Testis (tissue), 3 donors: Measurements from ENCODE around the gene PTPRN2. TPM values are rescaled to one million over a fixed set of nuclear protein-coding genes. Genes with fewer than 3 reads are reported as not detected.

ENCODE experiments used
- DNase-seq: peaks from one replicate; pipeline ENCODE4 v3.0.0-alpha.2; 2019
- H3K27ac ChIP-seq, 2 donors: fragments of 200-600 bp; sonication (generic); one replicate each; pipeline ENCODE4 v1.5.1; 2019
- H3K27me3 ChIP-seq: fragments of 200-600 bp; sonication (generic); one replicate; pipeline ENCODE4 v1.5.1; 2019
- H3K36me3 ChIP-seq: fragments of 200-600 bp; sonication (generic); one replicate; pipeline ENCODE4 v1.5.1; 2017; ENCODE audit warnings: low read depth; ENCODE audit errors: missing control alignments
- H3K4me1 ChIP-seq: fragments of 200-600 bp; sonication (generic); one replicate; pipeline ENCODE4 v1.5.1; 2019
- H3K4me3 ChIP-seq, 2 donors: fragments of 200-600 bp; sonication (generic); one replicate each; pipeline ENCODE4 v1.5.1; 2017 to 2019
- H3K9me3 ChIP-seq: fragments of 200-600 bp; sonication (generic); one replicate; pipeline ENCODE4 v1.5.1; 2017
- POLR2A ChIP-seq: fragments of 450-650 bp; IDR thresholded peaks from one replicate; pipeline ENCODE4 v1.6.1; 2017; ENCODE audit warnings: antibody characterized with exemption, mild to moderate bottlenecking, moderate library complexity
- WGBS, 2 donors: methylation state at CpG; one replicate each; pipeline ENCODE4 v1.1.5; 2018; 5-methylcytosine and 5-hydroxymethylcytosine counted together
- intact Hi-C: fragments of 100-400 bp; cut with DNase I; formaldehyde crosslinking; loops from one replicate; pipeline ENCODE4 v1.15.1; 2023; ENCODE audit warnings: low total_unique reads
- polyA plus RNA-seq: library from polyadenylated mRNA; stranded (reverse); fragments of 350-450 nt; fragmentation: Illumina TruSeq; extraction: RNeasy Lipid Tissue Mini Kit (QIAGEN cat#74804); gene quantifications from one replicate; pipeline ENCODE4 v1.2.3, GENCODE V29; 2014; ENCODE audit warnings: low read depth, low replicate concordance; ENCODE audit not compliant: insufficient read depth
- total RNA-seq, 2 donors: library from RNA; depleted of rRNA; stranded (reverse); fragments of >200 nt; gene quantifications; one replicate each; pipeline ENCODE4 v1.2.3, GENCODE V29; 2016
- TF ChIP-seq, protein P1 (sequence below), 3 experiments: fragments of 450-650 bp in 2 of 3; fragments of 200-600 bp in 1 of 3; sonication (generic) in 1 of 3; IDR thresholded peaks; one replicate each; pipeline ENCODE4 v1.5.1; 2016 to 2019; ENCODE audit warnings: antibody characterized with exemption in 3 of 3, mild to moderate bottlenecking in 2 of 3, moderate library complexity in 1 of 3

Gene PTPRN2
- total and polyA plus RNA-seq, 3 donors from 2014 or later, result 9.3 to 10.8 (median 9.8) TPM

DNA sequence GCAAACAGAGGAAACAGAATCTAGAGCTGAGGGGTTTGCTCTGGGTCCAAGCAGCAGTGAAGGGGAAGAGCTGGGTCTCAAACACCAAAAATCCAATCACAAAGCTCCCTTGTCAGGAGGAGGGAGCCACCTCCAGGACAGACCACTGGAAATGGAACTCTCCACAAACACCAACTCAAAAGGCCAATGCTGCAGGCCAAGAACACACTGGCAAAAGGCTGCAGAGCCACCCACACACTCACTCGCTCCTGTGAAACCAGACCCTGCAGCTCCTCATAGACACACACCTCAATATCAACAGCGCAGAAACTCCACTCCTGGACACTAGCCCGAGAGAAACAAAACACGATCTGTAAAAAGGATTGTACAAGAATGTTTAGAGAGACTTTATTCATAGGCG lies 213.5 kb downstream of the PTPRN2 start:
- Histone ChIP-seq H3K9me3 (no peaks in the 10 kb centered on the region), H3K27ac (no peak overlapping the region), H3K27me3 (no peaks in the 10 kb centered on the region), H3K4me3 (no peak overlapping the region), H3K4me1 (no peaks in the 10 kb centered on the region), H3K36me3 (no peaks in the 10 kb centered on the region)
- intact Hi-C loops, result no loop called here
- DNase-seq, result no peak
- WGBS, 2 donors, result 70 to 72% methylated on average over 5 of the region's 5 CpGs
- TF ChIP-seq, protein P1, sequence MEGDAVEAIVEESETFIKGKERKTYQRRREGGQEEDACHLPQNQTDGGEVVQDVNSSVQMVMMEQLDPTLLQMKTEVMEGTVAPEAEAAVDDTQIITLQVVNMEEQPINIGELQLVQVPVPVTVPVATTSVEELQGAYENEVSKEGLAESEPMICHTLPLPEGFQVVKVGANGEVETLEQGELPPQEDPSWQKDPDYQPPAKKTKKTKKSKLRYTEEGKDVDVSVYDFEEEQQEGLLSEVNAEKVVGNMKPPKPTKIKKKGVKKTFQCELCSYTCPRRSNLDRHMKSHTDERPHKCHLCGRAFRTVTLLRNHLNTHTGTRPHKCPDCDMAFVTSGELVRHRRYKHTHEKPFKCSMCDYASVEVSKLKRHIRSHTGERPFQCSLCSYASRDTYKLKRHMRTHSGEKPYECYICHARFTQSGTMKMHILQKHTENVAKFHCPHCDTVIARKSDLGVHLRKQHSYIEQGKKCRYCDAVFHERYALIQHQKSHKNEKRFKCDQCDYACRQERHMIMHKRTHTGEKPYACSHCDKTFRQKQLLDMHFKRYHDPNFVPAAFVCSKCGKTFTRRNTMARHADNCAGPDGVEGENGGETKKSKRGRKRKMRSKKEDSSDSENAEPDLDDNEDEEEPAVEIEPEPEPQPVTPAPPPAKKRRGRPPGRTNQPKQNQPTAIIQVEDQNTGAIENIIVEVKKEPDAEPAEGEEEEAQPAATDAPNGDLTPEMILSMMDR (IDR thresholded peaks at IDR 0.05), result no peak
- no peak for TF ChIP-seq POLR2A

DNA sequence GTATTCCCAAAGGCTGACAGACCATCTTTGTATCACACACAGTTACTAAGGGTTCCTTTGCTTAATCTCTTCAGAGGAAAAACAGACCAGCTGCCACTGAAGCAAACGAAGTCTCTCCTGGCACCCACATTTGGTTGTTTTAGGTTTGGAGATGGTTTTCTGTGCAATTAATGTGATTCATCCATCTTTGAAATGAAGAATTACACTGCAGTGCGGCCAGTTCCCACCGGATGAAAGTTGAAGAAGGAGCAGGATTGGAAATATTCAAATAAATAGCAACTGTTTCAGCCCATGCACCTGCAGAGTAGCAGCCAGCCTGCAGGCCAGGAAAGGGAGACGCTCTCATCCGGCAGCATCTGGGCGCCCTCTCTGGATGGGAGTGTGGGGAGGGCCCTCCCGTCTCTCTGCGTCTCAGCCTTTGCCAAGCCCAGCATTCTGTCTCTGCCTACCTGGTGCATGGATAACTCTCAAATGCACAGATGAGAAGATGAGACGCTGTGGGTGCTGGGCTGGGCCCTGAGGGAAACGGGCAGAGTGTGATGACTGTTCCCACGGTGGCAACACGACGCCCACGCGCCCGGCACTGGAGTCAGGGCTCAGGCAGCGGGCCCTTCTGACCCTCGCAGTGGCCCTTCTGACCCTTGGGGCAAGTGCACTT lies 214.0 kb downstream of the PTPRN2 start:
- Histone ChIP-seq H3K27ac (no peak overlapping the region), H3K36me3 (no peaks in the 10 kb centered on the region), H3K4me3 (no peak overlapping the region), H3K9me3 (no peaks in the 10 kb centered on the region), H3K27me3 (no peaks in the 10 kb centered on the region), H3K4me1 (no peaks in the 10 kb centered on the region)
- TF ChIP-seq, protein P1 (IDR thresholded peaks at IDR 0.05), result no peak
- TF ChIP-seq POLR2A, result no peak
- intact Hi-C loops, result no loop called here
- 67 to 74% methylated on average over 18 of the region's 18 CpGs for whole genome bisulfite sequencing, 2 donors
- no peak for DNase-seq

DNA sequence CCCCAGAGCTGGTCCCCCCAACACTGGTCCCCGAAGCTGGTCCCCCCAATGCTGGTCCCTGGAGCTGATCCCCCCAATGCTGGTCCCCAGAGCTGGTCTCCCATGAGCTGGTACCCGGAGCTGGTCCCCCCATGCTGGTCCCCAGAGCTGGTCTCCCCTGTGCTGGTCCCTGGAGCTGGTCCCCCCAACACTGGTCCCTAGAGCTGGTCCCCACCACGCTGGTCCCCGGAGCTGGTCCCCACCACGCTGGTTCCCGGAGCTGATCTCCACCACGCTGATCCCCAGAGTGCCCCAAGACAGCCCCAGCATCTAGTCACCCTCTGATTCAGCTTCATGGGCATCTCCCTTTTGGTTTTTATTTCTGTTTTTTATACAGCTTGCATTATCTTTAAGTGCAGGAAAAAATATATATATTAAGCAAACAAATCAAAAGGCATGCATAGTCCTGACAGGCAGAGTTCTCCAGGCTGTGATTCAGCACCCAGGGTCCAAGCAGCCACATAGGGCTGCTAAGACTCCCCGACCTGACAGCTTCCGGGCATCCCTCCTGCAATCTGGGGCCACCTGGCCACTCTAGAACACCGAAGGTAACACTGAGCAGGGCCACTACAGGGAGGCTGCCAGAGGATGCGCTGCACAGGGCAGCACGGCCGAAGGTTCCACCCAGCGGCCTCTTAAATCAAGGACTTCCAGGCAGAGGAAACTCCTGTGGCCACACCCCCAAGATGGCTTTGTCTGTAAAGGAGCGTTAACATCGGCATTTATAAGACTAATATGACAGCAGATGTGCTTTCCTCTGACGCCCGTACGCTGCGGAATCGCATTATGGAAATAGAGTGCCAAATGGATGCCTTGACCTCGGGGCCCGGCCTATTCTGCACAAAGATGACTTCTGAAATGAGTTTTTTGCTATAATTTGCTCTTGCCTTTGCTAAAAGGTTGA lies 215.0 kb downstream of the PTPRN2 start:
- 79 to 80% methylated on average over 21 to 23 of the region's 23 CpGs for WGBS, 2 donors
- Histone ChIP-seq H3K36me3 (no peaks in the 10 kb centered on the region), H3K4me1 (no peaks in the 10 kb centered on the region), H3K27me3 (no peaks in the 10 kb centered on the region), H3K4me3 (no peak overlapping the region), H3K27ac (no peak overlapping the region), H3K9me3 (no peaks in the 10 kb centered on the region)
- DNase-seq, result no peak
- intact Hi-C loops, result no loop called here
- TF ChIP-seq, protein P1 (IDR thresholded peaks at IDR 0.05), result no peak
- TF ChIP-seq POLR2A, result no peak

DNA sequence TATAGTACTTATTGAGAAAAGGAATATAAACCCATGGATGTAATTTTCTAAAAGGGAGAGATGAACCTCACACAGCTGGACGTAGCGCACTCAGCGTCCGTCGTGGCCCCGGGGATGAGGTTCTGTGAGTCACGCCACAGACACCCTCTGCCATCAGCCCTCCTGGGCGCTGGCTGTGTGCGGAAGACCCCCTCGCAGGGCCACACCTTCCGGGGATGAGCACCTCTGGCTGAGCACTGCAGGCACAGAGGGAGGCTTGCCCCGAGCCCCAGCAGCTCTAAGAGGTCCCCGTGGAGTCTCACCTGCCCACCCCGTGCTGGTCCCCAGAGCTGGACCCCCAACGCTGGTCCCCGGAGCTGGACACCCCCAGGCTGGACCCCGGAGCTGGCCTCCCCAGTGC lies 215.8 kb downstream of the PTPRN2 start:
- intact Hi-C loops, result no loop called here
- WGBS, 2 donors, result 85 to 96% methylated on average over 12 to 16 of the region's 17 CpGs
- no peak for DNase-seq

More for the DNA sequence above, 215.8 kb downstream of the PTPRN2 start:
- no peaks in the 10 kb centered on the region for H3K9me3 ChIP-seq
- H3K27ac ChIP-seq, result no peak overlapping the region
- no peak for TF ChIP-seq POLR2A
- TF ChIP-seq, protein P1 (IDR thresholded peaks at IDR 0.05), result no peak
- H3K36me3 ChIP-seq, result no peaks in the 10 kb centered on the region
- H3K27me3 ChIP-seq, result no peaks in the 10 kb centered on the region
- H3K4me3 ChIP-seq, result no peak overlapping the region
- H3K4me1 ChIP-seq, result no peaks in the 10 kb centered on the region
